Astrocyte (in vitro differentiated cells and primary cell): ENCODE measurements around the gene RDM1. TPM values are rescaled to one million over a fixed set of nuclear protein-coding genes. Genes with fewer than 3 reads are reported as not detected.

Experiments
- DNase-seq: peaks from one replicate; pipeline ENCODE4 v3.0.0-alpha.2; 2010; ENCODE audit warnings: low read depth
- FAIRE-seq: peaks from 2 replicates; lab custom pipeline; 2011; peaks lifted over from hg19 to GRCh38; lab: Jason Lieb, UNC
- H2AFZ ChIP-seq: 2 replicates; pipeline ENCODE4 v1.6.0; 2012; ENCODE audit warnings: low read depth, low read length, inconsistent platforms
- H3K27ac ChIP-seq: 2 replicates; pipeline ENCODE4 v1.5.1; 2011; ENCODE audit warnings: low read depth, low read length, inconsistent platforms
- H3K27me3 ChIP-seq: 2 replicates; pipeline ENCODE4 v1.6.0; 2011; ENCODE audit warnings: low read length, inconsistent platforms; ENCODE audit not compliant: insufficient read depth
- H3K36me3 ChIP-seq: 2 replicates; pipeline ENCODE4 v1.5.1; 2011; ENCODE audit warnings: low read length, inconsistent platforms; ENCODE audit not compliant: insufficient read depth
- H3K4me1 ChIP-seq: 2 replicates; pipeline ENCODE4 v1.5.1; 2011; ENCODE audit warnings: low read length, inconsistent platforms; ENCODE audit not compliant: insufficient read depth
- H3K4me2 ChIP-seq: 2 replicates; pipeline ENCODE4 v1.6.0; 2012; ENCODE audit warnings: low read length, inconsistent platforms
- H3K4me3 ChIP-seq: 2 replicates; pipeline ENCODE4 v1.5.1; 2011; ENCODE audit warnings: low read depth, mild to moderate bottlenecking, low read length, inconsistent platforms; ENCODE audit not compliant: insufficient read depth
- H3K79me2 ChIP-seq: 2 replicates; pipeline ENCODE4 v1.6.0; 2012; ENCODE audit warnings: mild to moderate bottlenecking, low read length, inconsistent platforms; ENCODE audit not compliant: insufficient read depth
- H3K9ac ChIP-seq: 2 replicates; pipeline ENCODE4 v1.6.0; 2012; ENCODE audit warnings: mild to moderate bottlenecking, low read length, inconsistent platforms
- H3K9me3 ChIP-seq: 2 replicates; pipeline ENCODE4 v1.5.1; 2012; ENCODE audit warnings: low read depth, mild to moderate bottlenecking, low read length, inconsistent platforms; ENCODE audit not compliant: insufficient read depth
- H4K20me1 ChIP-seq: 2 replicates; pipeline ENCODE4 v1.6.0; 2012; ENCODE audit warnings: low read length, inconsistent platforms; ENCODE audit not compliant: insufficient read depth
- H3K27ac Mint-ChIP-seq: one replicate; pipeline ENCODE4 v1.8.0; 2021; ENCODE audit warnings: mild to moderate bottlenecking, mixed read lengths; ENCODE audit not compliant: unreplicated experiment
- H3K27me3 Mint-ChIP-seq: one replicate; pipeline ENCODE4 v1.8.0; 2021; ENCODE audit warnings: low read depth, mixed read lengths; ENCODE audit not compliant: unreplicated experiment
- H3K36me3 Mint-ChIP-seq: one replicate; pipeline ENCODE4 v1.8.0; 2021; ENCODE audit warnings: low read depth, mixed read lengths; ENCODE audit not compliant: unreplicated experiment
- H3K4me1 Mint-ChIP-seq: one replicate; pipeline ENCODE4 v1.8.0; 2021; ENCODE audit warnings: low read depth, mixed read lengths; ENCODE audit not compliant: unreplicated experiment
- H3K4me3 Mint-ChIP-seq: one replicate; pipeline ENCODE4 v1.8.0; 2021; ENCODE audit warnings: mild to moderate bottlenecking, moderate library complexity, mixed read lengths; ENCODE audit not compliant: unreplicated experiment
- H3K9me3 Mint-ChIP-seq: one replicate; pipeline ENCODE4 v1.8.0; 2021; ENCODE audit warnings: mild to moderate bottlenecking, mixed read lengths; ENCODE audit not compliant: unreplicated experiment
- EZH2 ChIP-seq: IDR thresholded peaks from 2 replicates; pipeline ENCODE4 v1.6.1; 2012; ENCODE audit warnings: mild to moderate bottlenecking, low read length, inconsistent platforms; ENCODE audit not compliant: insufficient read depth
- total RNA-seq: library from RNA; stranded (reverse); gene quantifications from 2 replicates; pipeline ENCODE4 v1.2.1, GENCODE V29; 2021
- TF ChIP-seq, protein P1 (sequence below): IDR thresholded peaks from 2 replicates; pipeline ENCODE4 v1.5.1; 2011; ENCODE audit warnings: low read depth, mild to moderate bottlenecking, inconsistent platforms, low read length, moderate library complexity; ENCODE audit not compliant: insufficient read depth

Gene RDM1
- total RNA-seq, 1 donor from 2014 or later = not detected

GRCh38 chr17:35953720-35954119 lies 23.1 kb upstream of the RDM1 start:
- Mint-ChIP-seq H3K4me1 (no peaks in the 10 kb centered on the region), H3K36me3 (no peaks in the 10 kb centered on the region), H3K9me3 (no peaks in the 10 kb centered on the region), H3K27ac (no peak overlapping the region), H3K4me3 (no peak overlapping the region), H3K27me3 (peaks cover 14% of the 10 kb centered on the region)
- no peak for DNase-seq
- no peaks in the 10 kb centered on the region for H3K4me1 ChIP-seq
- FAIRE-seq = no peak
- H2AFZ ChIP-seq = no peak overlapping the region
- no peaks in the 10 kb centered on the region for H3K36me3 ChIP-seq
- no peaks in the 10 kb centered on the region for H4K20me1 ChIP-seq
- H3K9me3 ChIP-seq = no peaks in the 10 kb centered on the region
- no peak overlapping the region for H3K4me3 ChIP-seq
- H3K4me2 ChIP-seq = no peak overlapping the region
- H3K79me2 ChIP-seq = no peaks in the 10 kb centered on the region
- H3K27me3 ChIP-seq = no peaks in the 10 kb centered on the region
- TF ChIP-seq EZH2 = no peak
- TF ChIP-seq, protein P1, sequence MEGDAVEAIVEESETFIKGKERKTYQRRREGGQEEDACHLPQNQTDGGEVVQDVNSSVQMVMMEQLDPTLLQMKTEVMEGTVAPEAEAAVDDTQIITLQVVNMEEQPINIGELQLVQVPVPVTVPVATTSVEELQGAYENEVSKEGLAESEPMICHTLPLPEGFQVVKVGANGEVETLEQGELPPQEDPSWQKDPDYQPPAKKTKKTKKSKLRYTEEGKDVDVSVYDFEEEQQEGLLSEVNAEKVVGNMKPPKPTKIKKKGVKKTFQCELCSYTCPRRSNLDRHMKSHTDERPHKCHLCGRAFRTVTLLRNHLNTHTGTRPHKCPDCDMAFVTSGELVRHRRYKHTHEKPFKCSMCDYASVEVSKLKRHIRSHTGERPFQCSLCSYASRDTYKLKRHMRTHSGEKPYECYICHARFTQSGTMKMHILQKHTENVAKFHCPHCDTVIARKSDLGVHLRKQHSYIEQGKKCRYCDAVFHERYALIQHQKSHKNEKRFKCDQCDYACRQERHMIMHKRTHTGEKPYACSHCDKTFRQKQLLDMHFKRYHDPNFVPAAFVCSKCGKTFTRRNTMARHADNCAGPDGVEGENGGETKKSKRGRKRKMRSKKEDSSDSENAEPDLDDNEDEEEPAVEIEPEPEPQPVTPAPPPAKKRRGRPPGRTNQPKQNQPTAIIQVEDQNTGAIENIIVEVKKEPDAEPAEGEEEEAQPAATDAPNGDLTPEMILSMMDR = no peak
- no peak overlapping the region for H3K9ac ChIP-seq
- H3K27ac ChIP-seq = no peak overlapping the region

DNA sequence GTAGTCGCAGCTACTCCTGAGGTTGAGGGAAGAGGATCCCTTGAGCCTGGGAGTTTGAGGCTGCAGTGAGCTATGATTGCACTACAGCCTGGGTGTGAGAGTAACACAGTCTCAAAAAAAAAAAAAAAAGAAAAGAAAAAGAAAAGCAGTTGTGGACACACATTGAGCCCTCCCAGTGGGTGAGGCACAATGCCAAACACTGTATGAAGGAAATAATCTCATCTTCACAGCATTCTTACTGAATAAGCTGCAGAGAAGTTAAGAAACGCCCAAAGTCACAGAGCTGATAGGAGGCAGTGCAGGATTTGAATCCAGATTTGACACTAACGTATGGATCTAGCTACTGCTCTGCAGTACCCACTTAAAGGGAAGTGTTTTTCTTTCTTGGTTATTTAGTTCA lies 18.8 kb upstream of the RDM1 start:
- Histone ChIP-seq H3K9me3 (no peaks in the 10 kb centered on the region), H3K27me3 (no peaks in the 10 kb centered on the region), H3K4me1 (no peaks in the 10 kb centered on the region), H3K79me2 (no peaks in the 10 kb centered on the region), H3K4me3 (no peak overlapping the region), H3K36me3 (no peaks in the 10 kb centered on the region), H2AFZ (no peak overlapping the region), H3K9ac (no peak overlapping the region), H4K20me1 (no peaks in the 10 kb centered on the region), H3K4me2 (no peak overlapping the region), H3K27ac (no peak overlapping the region)
- no peak overlapping the region for H3K4me3 Mint-ChIP-seq
- H3K27ac Mint-ChIP-seq = no peak overlapping the region
- no peaks in the 10 kb centered on the region for H3K9me3 Mint-ChIP-seq
- H3K36me3 Mint-ChIP-seq = no peaks in the 10 kb centered on the region
- no peak for TF ChIP-seq EZH2
- TF ChIP-seq, protein P1 = no peak
- no peak for FAIRE-seq
- H3K4me1 Mint-ChIP-seq = peaks cover 4% of the 10 kb centered on the region
- DNase-seq = no peak
- peaks cover 11% of the 10 kb centered on the region for H3K27me3 Mint-ChIP-seq

- H3K27ac ChIP-seq = no peak overlapping the region
- H3K27me3 ChIP-seq = no peaks in the 10 kb centered on the region
- Mint-ChIP-seq H3K27me3 (peaks cover 8% of the 10 kb centered on the region), H3K36me3 (no peaks in the 10 kb centered on the region), H3K9me3 (no peaks in the 10 kb centered on the region), H3K27ac (no peak overlapping the region), H3K4me1 (peaks cover 8% of the 10 kb centered on the region), H3K4me3 (no peak overlapping the region)
- DNase-seq = no peak
- no peak overlapping the region for H2AFZ ChIP-seq
- H3K4me1 ChIP-seq = no peaks in the 10 kb centered on the region
- H3K9ac ChIP-seq = no peak overlapping the region
- H3K4me2 ChIP-seq = no peak overlapping the region
- no peaks in the 10 kb centered on the region for H3K9me3 ChIP-seq
- no peaks in the 10 kb centered on the region for H4K20me1 ChIP-seq
- H3K4me3 ChIP-seq = no peak overlapping the region
- no peaks in the 10 kb centered on the region for H3K79me2 ChIP-seq
- H3K36me3 ChIP-seq = no peaks in the 10 kb centered on the region
- FAIRE-seq = no peak
- no peak for TF ChIP-seq EZH2
- TF ChIP-seq, protein P1 = no peak
Measured at GRCh38 chr17:35948092-35948491, 17.5 kb upstream of the RDM1 start.
